ENCODE data around the gene PPP2R3B.

PPP2R3B gene

DNA sequence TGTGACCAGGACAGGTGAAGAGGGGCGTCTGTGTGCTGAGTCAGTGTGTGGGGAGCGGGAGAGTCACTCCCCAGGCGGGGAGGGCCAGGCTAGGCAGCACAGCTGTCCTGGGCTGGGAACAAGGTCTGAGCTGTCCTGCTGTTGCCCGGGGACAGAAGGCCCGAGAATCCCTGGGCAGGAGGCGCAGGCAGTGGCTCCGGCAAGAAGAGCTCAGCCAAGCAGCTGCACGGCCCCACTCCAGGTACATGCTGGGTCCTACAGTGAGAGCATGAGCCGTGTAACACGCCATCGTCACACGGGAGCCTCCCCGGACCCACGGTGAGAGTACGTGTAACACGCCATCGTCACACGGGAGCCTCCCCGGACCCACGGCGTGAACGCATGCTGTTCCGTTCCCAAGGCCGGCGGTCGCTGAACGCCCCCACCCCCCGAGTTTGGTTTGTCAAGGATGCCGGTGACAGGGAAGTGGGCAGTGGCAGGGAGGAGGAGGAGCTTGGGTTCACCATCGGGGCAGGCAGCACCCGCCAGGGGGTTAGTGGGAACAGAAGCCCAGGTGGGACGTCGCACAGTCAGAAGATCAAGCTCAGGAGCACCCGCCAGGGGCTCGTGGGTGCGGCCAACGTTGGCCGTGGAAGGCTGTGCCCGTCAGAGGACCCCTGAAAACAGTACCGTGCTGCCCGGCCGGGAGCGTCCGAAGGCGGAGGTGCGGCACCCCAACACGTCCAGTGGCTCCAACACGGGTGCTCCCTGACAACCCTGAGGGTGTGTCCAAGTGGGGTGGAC, 15.6 kb downstream of the PPP2R3B start:
- Histone ChIP-seq H3K4me1 (ENCODE audit: control insufficient read depth in 2 of 2, insufficient read depth in 1 of 2, low read depth in 1 of 2, low read length in 2 of 2) (peaks cover 17 to 19% of the 10 kb centered on the region in 2 donors), H3K9ac (ENCODE audit: low read depth, low read length, poor library complexity) (peak overlapping the region; percentile 50), H3K9me3 (replicated peaks in 1 of 2; ENCODE audit: control insufficient read depth in 2 of 2, insufficient read depth in 1 of 2, low read depth in 1 of 2, low read length in 2 of 2) (no peaks in the 10 kb centered on the region), H3K4me2 (ENCODE audit: insufficient read depth, low read length, poor library complexity, severe bottlenecking) (no peak overlapping the region), H3K23ac (ENCODE audit: low read depth, low read length, poor library complexity) (peak overlapping the region; percentile 89), H2BK120ac (ENCODE audit: low read depth, low read length) (no peak overlapping the region), H3K14ac (ENCODE audit: low read length) (peak overlapping the region; percentile 89), H3K18ac (ENCODE audit: low read length) (peak overlapping the region; percentile 57), H2BK15ac (ENCODE audit: low read length) (no peak overlapping the region), H2BK5ac (ENCODE audit: low read length) (no peak overlapping the region), H3K27ac (replicated peaks; ENCODE audit: low read length) (no peak overlapping the region), H4K8ac (ENCODE audit: low read depth, low read length) (no peak overlapping the region), H2AFZ (ENCODE audit: low read length) (no peak overlapping the region), H3K4ac (ENCODE audit: low read length) (peak overlapping the region; percentile 66), H3K4me3 (ENCODE audit: low read length in 2 of 2) (no peak overlapping the region), H3K36me3 (replicated peaks in 1 of 2; ENCODE audit: control insufficient read depth in 2 of 2, insufficient read depth in 2 of 2, low read length in 2 of 2) (peaks cover 1 to 4% of the 10 kb centered on the region in 2 donors), H4K91ac (ENCODE audit: low read depth, low read length, poor library complexity) (no peak overlapping the region), H2BK12ac (ENCODE audit: low read length) (peak overlapping the region; percentile 86), H3K79me1 (ENCODE audit: low read depth, low read length) (peaks cover 27% of the 10 kb centered on the region), H3K27me3 (ENCODE audit: control insufficient read depth in 3 of 3, insufficient read depth in 3 of 3, low read depth in 1 of 3, low read length in 3 of 3) (peaks cover 0 to 15% (median 0%) of the 10 kb centered on the region in 3 experiments), H2AK5ac (ENCODE audit: low read depth, low read length) (peak overlapping the region; percentile 61)
- no CpG with 5 or more reads among the region's 48 CpGs for WGBS, 2 donors (ENCODE audit: extremely low coverage in 2 of 2, insufficient read length in 2 of 2, insufficient replicate concordance in 1 of 2)
- DNase-seq (ENCODE audit: low spot score) = no peak

- H3K27me3 ChIP-seq (ENCODE audit: control insufficient read depth in 3 of 3, insufficient read depth in 3 of 3, low read depth in 1 of 3, low read length in 3 of 3) = peaks cover 0 to 15% (median 0%) of the 10 kb centered on the region in 3 experiments
- no CpG with 5 or more reads among the region's 43 CpGs for WGBS, 2 donors (ENCODE audit: extremely low coverage in 2 of 2, insufficient read length in 2 of 2, insufficient replicate concordance in 1 of 2)
- peak overlapping the region in 1 of 2 donors; percentile 61 for H3K4me3 ChIP-seq (ENCODE audit: low read length in 2 of 2)
- no peak overlapping the region for H4K91ac ChIP-seq (ENCODE audit: low read depth, low read length, poor library complexity)
- peaks cover 24% of the 10 kb centered on the region for H3K79me1 ChIP-seq (ENCODE audit: low read depth, low read length)
- peak overlapping the region; percentile 86 for H2BK12ac ChIP-seq (ENCODE audit: low read length)
- DNase-seq (ENCODE audit: low spot score) = no peak
- H2BK15ac ChIP-seq (ENCODE audit: low read length) = no peak overlapping the region
- H3K9me3 ChIP-seq (replicated peaks in 1 of 2; ENCODE audit: control insufficient read depth in 2 of 2, insufficient read depth in 1 of 2, low read depth in 1 of 2, low read length in 2 of 2) = no peaks in the 10 kb centered on the region
- no peak overlapping the region for H3K27ac ChIP-seq (replicated peaks; ENCODE audit: low read length)
- no peak overlapping the region for H2BK120ac ChIP-seq (ENCODE audit: low read depth, low read length)
- peaks cover 17 to 19% of the 10 kb centered on the region in 2 donors for H3K4me1 ChIP-seq (ENCODE audit: control insufficient read depth in 2 of 2, insufficient read depth in 1 of 2, low read depth in 1 of 2, low read length in 2 of 2)
- H3K36me3 ChIP-seq (replicated peaks in 1 of 2; ENCODE audit: control insufficient read depth in 2 of 2, insufficient read depth in 2 of 2, low read length in 2 of 2) = peaks cover 1 to 4% of the 10 kb centered on the region in 2 donors
- H3K4me2 ChIP-seq (ENCODE audit: insufficient read depth, low read length, poor library complexity, severe bottlenecking) = no peak overlapping the region
- H2BK5ac ChIP-seq (ENCODE audit: low read length) = no peak overlapping the region
- H2AFZ ChIP-seq (ENCODE audit: low read length) = no peak overlapping the region
- H3K9ac ChIP-seq (ENCODE audit: low read depth, low read length, poor library complexity) = no peak overlapping the region
- peak overlapping the region; percentile 52 for H2AK5ac ChIP-seq (ENCODE audit: low read depth, low read length)
- peak overlapping the region; percentile 89 for H3K23ac ChIP-seq (ENCODE audit: low read depth, low read length, poor library complexity)
- no peak overlapping the region for H3K4ac ChIP-seq (ENCODE audit: low read length)
- H4K8ac ChIP-seq (ENCODE audit: low read depth, low read length) = no peak overlapping the region
- H3K18ac ChIP-seq (ENCODE audit: low read length) = no peak overlapping the region
- H3K14ac ChIP-seq (ENCODE audit: low read length) = no peak overlapping the region
These were observed 16.3 kb downstream of the PPP2R3B start for GRCh38 chrX:370244-370962.

GRCh38 chrX:369563-370101, 17.1 kb downstream of the PPP2R3B start:
- Histone ChIP-seq H3K27ac (replicated peaks; ENCODE audit: low read length) (no peak overlapping the region), H3K4me3 (ENCODE audit: low read length in 2 of 2) (no peak overlapping the region), H3K23ac (ENCODE audit: low read depth, low read length, poor library complexity) (peak overlapping the region; percentile 78), H4K8ac (ENCODE audit: low read depth, low read length) (no peak overlapping the region), H2BK15ac (ENCODE audit: low read length) (no peak overlapping the region), H3K9me3 (replicated peaks in 1 of 2; ENCODE audit: control insufficient read depth in 2 of 2, insufficient read depth in 1 of 2, low read depth in 1 of 2, low read length in 2 of 2) (no peaks in the 10 kb centered on the region), H3K36me3 (replicated peaks in 1 of 2; ENCODE audit: control insufficient read depth in 2 of 2, insufficient read depth in 2 of 2, low read length in 2 of 2) (peaks cover 1 to 4% of the 10 kb centered on the region in 2 donors), H3K18ac (ENCODE audit: low read length) (peak overlapping the region; percentile 81), H3K4me2 (ENCODE audit: insufficient read depth, low read length, poor library complexity, severe bottlenecking) (no peak overlapping the region), H3K14ac (ENCODE audit: low read length) (peak overlapping the region; percentile 40), H2BK12ac (ENCODE audit: low read length) (no peak overlapping the region), H2BK120ac (ENCODE audit: low read depth, low read length) (no peak overlapping the region), H3K9ac (ENCODE audit: low read depth, low read length, poor library complexity) (peak overlapping the region; percentile 76), H4K91ac (ENCODE audit: low read depth, low read length, poor library complexity) (no peak overlapping the region), H3K79me1 (ENCODE audit: low read depth, low read length) (peaks cover 22% of the 10 kb centered on the region), H2BK5ac (ENCODE audit: low read length) (no peak overlapping the region), H2AFZ (ENCODE audit: low read length) (no peak overlapping the region), H3K4me1 (ENCODE audit: control insufficient read depth in 2 of 2, insufficient read depth in 1 of 2, low read depth in 1 of 2, low read length in 2 of 2) (peaks cover 14% of the 10 kb centered on the region in 2 donors), H3K4ac (ENCODE audit: low read length) (no peak overlapping the region), H3K27me3 (ENCODE audit: control insufficient read depth in 3 of 3, insufficient read depth in 3 of 3, low read depth in 1 of 3, low read length in 3 of 3) (peaks cover 0 to 11% (median 0%) of the 10 kb centered on the region in 3 experiments), H2AK5ac (ENCODE audit: low read depth, low read length) (no peak overlapping the region)
- WGBS, 2 donors (ENCODE audit: extremely low coverage in 2 of 2, insufficient read length in 2 of 2, insufficient replicate concordance in 1 of 2) = no CpG with 5 or more reads among the region's 34 CpGs
- no peak for DNase-seq (ENCODE audit: low spot score)

All from neuronal stem cell (in vitro differentiated cells).